ENCODE measurements around the gene NFYC.

DNA sequence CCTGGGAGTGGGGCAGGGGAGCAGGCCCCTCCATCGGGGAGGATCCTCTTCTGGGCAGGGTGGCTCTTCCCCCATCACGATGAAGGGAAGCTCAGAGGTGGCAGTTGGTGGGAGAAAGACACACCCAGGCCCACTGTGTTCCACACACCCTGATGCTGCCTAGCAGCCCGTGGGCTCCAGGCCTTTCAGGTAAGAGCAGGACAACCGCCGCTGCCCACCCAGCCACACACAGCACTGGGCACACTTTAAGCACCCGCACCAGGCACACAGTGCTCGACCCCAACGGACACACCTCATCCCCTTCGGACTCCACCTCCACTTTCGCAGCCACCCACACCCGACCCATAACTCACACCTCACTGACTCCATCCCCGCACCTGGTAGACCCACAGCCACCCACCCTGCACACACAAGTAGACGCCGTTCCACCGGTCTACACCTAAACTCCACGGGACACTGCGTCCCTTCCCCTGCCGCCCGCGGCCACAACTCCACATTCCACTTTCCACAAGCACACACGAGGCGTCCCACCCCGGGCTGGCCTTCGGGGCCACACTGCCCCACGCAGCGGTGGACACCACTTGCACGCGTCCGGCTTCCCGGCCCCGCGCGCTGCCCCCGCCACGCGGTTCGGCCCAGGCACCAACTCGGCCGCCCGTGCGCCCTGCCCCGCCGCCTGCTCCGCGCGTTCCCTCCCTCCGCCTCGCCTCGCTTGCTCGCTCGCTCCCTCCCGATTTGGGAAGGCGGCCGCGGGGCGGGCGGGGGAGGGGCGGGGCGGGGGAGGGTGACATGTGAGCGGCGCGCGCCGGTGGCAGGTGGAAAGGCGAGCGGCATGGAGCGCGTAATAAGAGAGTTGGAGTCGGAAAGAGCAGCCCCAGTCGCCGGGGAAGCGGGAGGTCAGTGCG is 91.7 kb downstream of the NFYC start, which contains the start of gene KCNQ4:
- TF ChIP-seq GATA2 (IDR thresholded peaks at IDR 0.05; ENCODE audit: low read depth, low read length) (no peak), GATA3 (IDR thresholded peaks at IDR 0.05; ENCODE audit: low read depth, low read length) (no peak)

All from SH-SY5Y (cell line).